A549 (cell line): Measurements from ENCODE around the gene ELAVL1. TPM values are rescaled to one million over a fixed set of nuclear protein-coding genes. Genes with fewer than 3 reads are reported as not detected.

Experiments used
- BHLHE40 ChIP-seq: IDR thresholded peaks from 2 replicates; pipeline ENCODE4 v1.6.1; 2012; ENCODE audit warnings: low read depth, low read length, inconsistent platforms
- CBX2 ChIP-seq: fragments of 200-600 bp; sonication (generic); IDR thresholded peaks from 2 replicates; pipeline ENCODE4 v1.6.1; 2016; ENCODE audit warnings: low read depth, mild to moderate bottlenecking, borderline replicate concordance
- CEBPB ChIP-seq, 2 experiments: fragments of >200 bp in 1 of 2; sonication (Bioruptor Twin) in 1 of 2; formaldehyde crosslinking in 1 of 2; IDR thresholded peaks; 2 replicates each; pipeline ENCODE4 v1.6.1; 2012 to 2016
- CHD4 ChIP-seq: fragments of 200-600 bp; sonication (generic); IDR thresholded peaks from 2 replicates; pipeline ENCODE4 v1.6.1; 2016; ENCODE audit warnings: antibody characterized with exemption, mild to moderate bottlenecking, borderline replicate concordance
- E2F6 ChIP-seq: IDR thresholded peaks from 2 replicates; pipeline ENCODE4 v1.6.1; 2012; ENCODE audit warnings: low read depth, borderline replicate concordance
- FOSB ChIP-seq: fragments of 250-450 bp; sonication (Bioruptor Pico); IDR thresholded peaks from 2 replicates; pipeline ENCODE4 v1.5.0; 2020; ENCODE audit warnings: mild to moderate bottlenecking, moderate library complexity
- FOSL2 ChIP-seq, 2 experiments: fragments of 450-650 bp in 1 of 2; fragments of >200 bp in 1 of 2; sonication (Bioruptor Twin) in 1 of 2; formaldehyde crosslinking; IDR thresholded peaks; 2 replicates each; pipeline versions ENCODE4 v1.5.0 to v1.6.1; 2016 to 2020; ENCODE audit warnings: mild to moderate bottlenecking in 1 of 2, moderate library complexity in 1 of 2
- GATA3 ChIP-seq: IDR thresholded peaks from 2 replicates; pipeline ENCODE4 v1.6.1; 2012; ENCODE audit warnings: borderline replicate concordance
- HEYL ChIP-seq: fragments of 250-450 bp; sonication (Bioruptor Pico); IDR thresholded peaks from 2 replicates; pipeline ENCODE4 v1.8.0; 2021; ENCODE audit warnings: mild to moderate bottlenecking, moderate library complexity
- HOXA7 ChIP-seq: fragments of 250-450 bp; sonication (Bioruptor Pico); IDR thresholded peaks from 2 replicates; pipeline ENCODE4 v1.5.0; 2020; ENCODE audit warnings: mild to moderate bottlenecking, moderate library complexity
- HOXB13 ChIP-seq: fragments of 250-450 bp; sonication (Bioruptor Pico); IDR thresholded peaks from 2 replicates; pipeline ENCODE4 v1.5.0; 2020; ENCODE audit warnings: low read depth, mild to moderate bottlenecking, moderate library complexity
- JUNB ChIP-seq: fragments of >200 bp; sonication (Bioruptor Twin); formaldehyde crosslinking; IDR thresholded peaks from 2 replicates; pipeline ENCODE4 v1.6.1; 2016
- KDM1A ChIP-seq: fragments of 200-600 bp; sonication (generic); IDR thresholded peaks from 2 replicates; pipeline ENCODE4 v1.6.1; 2016; ENCODE audit warnings: low read depth, mild to moderate bottlenecking
- KDM5A ChIP-seq: fragments of 200-600 bp; sonication (generic); IDR thresholded peaks from 2 replicates; pipeline ENCODE4 v1.6.1; 2016; ENCODE audit warnings: antibody characterized with exemption, mild to moderate bottlenecking
- MAFK ChIP-seq: fragments of 450-650 bp; IDR thresholded peaks from 2 replicates; pipeline ENCODE4 v1.6.1; 2014; ENCODE audit not compliant: partially characterized antibody
- NR3C1 ChIP-seq: fragments of >200 bp; sonication (Bioruptor Twin); formaldehyde crosslinking; IDR thresholded peaks from 3 replicates; pipeline ENCODE4 v1.6.1; 2017
- PHF8 ChIP-seq: fragments of 200-600 bp; sonication (generic); IDR thresholded peaks from 2 replicates; pipeline ENCODE4 v1.6.1; 2016; ENCODE audit warnings: low read depth, mild to moderate bottlenecking, antibody characterized with exemption, moderate library complexity, borderline replicate concordance
- RARB ChIP-seq: fragments of 250-450 bp; sonication (Bioruptor Pico); IDR thresholded peaks from 2 replicates; pipeline ENCODE4 v1.8.0; 2021; ENCODE audit warnings: mild to moderate bottlenecking, moderate library complexity
- REST ChIP-seq: fragments of 200-600 bp; sonication (generic); IDR thresholded peaks from 2 replicates; pipeline ENCODE4 v1.6.1; 2016; ENCODE audit warnings: antibody characterized with exemption, mild to moderate bottlenecking, moderate library complexity
- RFX5 ChIP-seq: fragments of 450-650 bp; IDR thresholded peaks from 2 replicates; pipeline ENCODE4 v1.7.1; 2014; ENCODE audit warnings: antibody characterized with exemption, mild to moderate bottlenecking, moderate library complexity
- SMC3 ChIP-seq: fragments of >200 bp; sonication (Bioruptor Twin); formaldehyde crosslinking; IDR thresholded peaks from 3 replicates; pipeline ENCODE4 v1.6.1; 2018; ENCODE audit warnings: inconsistent platforms
- SREBF2 ChIP-seq: fragments of 450-650 bp; IDR thresholded peaks from 2 replicates; pipeline ENCODE4 v1.6.1; 2014; ENCODE audit warnings: mild to moderate bottlenecking, moderate library complexity
- TFCP2L1 ChIP-seq: fragments of 250-450 bp; sonication (Bioruptor Pico); IDR thresholded peaks from 2 replicates; pipeline ENCODE4 v1.5.0; 2021; ENCODE audit warnings: mild to moderate bottlenecking
- TP53 ChIP-seq: fragments of 250-450 bp; sonication (Bioruptor Pico); IDR thresholded peaks from 2 replicates; pipeline ENCODE4 v1.5.0; 2021; ENCODE audit warnings: mild to moderate bottlenecking, moderate library complexity
- ZC3H11A ChIP-seq: fragments of 450-650 bp; IDR thresholded peaks from 2 replicates; pipeline ENCODE4 v1.6.1; 2014; ENCODE audit warnings: antibody characterized with exemption, mild to moderate bottlenecking
- ZFP36 ChIP-seq: fragments of 450-650 bp; IDR thresholded peaks from 2 replicates; pipeline ENCODE4 v1.6.1; 2014; ENCODE audit warnings: borderline replicate concordance; ENCODE audit not compliant: partially characterized antibody
- polyA plus RNA-seq, 4 experiments: library from polyadenylated mRNA; depleted of rRNA in 3 of 4; stranded (reverse); fragments of >200 nt; fragmentation: RNase III in 1 of 4; extraction: RNeasy Plus Mini Kit Qiagen cat#74134 plus additional on column Dnase treatment in 1 of 4; gene quantifications; 2 replicates in 3 of 4; 3 replicates in 1 of 4; pipeline ENCODE4 v1.2.3, GENCODE V29; 2011 to 2017
- TF ChIP-seq, protein P1 (sequence below): fragments of 250-450 bp; sonication (Bioruptor Pico); IDR thresholded peaks from 2 replicates; pipeline ENCODE4 v1.5.0; 2021; ENCODE audit warnings: mild to moderate bottlenecking, moderate library complexity, borderline replicate concordance
- TF ChIP-seq, protein P2 (sequence below): fragments of 250-450 bp; sonication (Bioruptor Pico); IDR thresholded peaks from 2 replicates; pipeline ENCODE4 v1.5.0; 2020; ENCODE audit warnings: low read depth, mild to moderate bottlenecking, moderate library complexity
- TF ChIP-seq, protein P3 (sequence below): fragments of >200 bp; sonication (Bioruptor Twin); formaldehyde crosslinking; IDR thresholded peaks from 3 replicates; pipeline ENCODE4 v1.6.1; 2016

Gene ELAVL1
- polyA plus RNA-seq, 2 of the 4 experiments (the other 2 are of a cell fraction) = 39.3 to 55.6 TPM

- no peak for TF ChIP-seq REST
- no peak for TF ChIP-seq HOXB13 (CRISPR knock-in tag)
- no peak for TF ChIP-seq ZC3H11A
- no peak for TF ChIP-seq SREBF2
- TF ChIP-seq HEYL (CRISPR knock-in tag) = no peak
- TF ChIP-seq PHF8 = no peak
- no peak for TF ChIP-seq NR3C1
- TF ChIP-seq, protein P1, sequence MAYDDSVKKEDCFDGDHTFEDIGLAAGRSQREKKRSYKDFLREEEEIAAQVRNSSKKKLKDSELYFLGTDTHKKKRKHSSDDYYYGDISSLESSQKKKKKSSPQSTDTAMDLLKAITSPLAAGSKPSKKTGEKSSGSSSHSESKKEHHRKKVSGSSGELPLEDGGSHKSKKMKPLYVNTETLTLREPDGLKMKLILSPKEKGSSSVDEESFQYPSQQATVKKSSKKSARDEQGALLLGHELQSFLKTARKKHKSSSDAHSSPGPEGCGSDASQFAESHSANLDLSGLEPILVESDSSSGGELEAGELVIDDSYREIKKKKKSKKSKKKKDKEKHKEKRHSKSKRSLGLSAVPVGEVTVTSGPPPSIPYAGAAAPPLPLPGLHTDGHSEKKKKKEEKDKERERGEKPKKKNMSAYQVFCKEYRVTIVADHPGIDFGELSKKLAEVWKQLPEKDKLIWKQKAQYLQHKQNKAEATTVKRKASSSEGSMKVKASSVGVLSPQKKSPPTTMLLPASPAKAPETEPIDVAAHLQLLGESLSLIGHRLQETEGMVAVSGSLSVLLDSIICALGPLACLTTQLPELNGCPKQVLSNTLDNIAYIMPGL (CRISPR knock-in tag) = no peak
- no peak for TF ChIP-seq KDM5A
- no peak for TF ChIP-seq CEBPB (IDR thresholded peaks at IDR 0.05)
- no peak for TF ChIP-seq TP53 (CRISPR knock-in tag)
- no peak for TF ChIP-seq CHD4
- no peak for TF ChIP-seq RFX5
- TF ChIP-seq JUNB = no peak
- no peak for TF ChIP-seq ZFP36
- TF ChIP-seq CBX2 = no peak
- TF ChIP-seq, protein P2, sequence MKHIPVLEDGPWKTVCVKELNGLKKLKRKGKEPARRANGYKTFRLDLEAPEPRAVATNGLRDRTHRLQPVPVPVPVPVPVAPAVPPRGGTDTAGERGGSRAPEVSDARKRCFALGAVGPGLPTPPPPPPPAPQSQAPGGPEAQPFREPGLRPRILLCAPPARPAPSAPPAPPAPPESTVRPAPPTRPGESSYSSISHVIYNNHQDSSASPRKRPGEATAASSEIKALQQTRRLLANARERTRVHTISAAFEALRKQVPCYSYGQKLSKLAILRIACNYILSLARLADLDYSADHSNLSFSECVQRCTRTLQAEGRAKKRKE (CRISPR knock-in tag) = 0 out of 2 replicates have a peak, but pooled peaks have one; percentile 68
- TF ChIP-seq E2F6 = peak; percentile 93
- peak; percentile 58 for TF ChIP-seq SMC3
- TF ChIP-seq HOXA7 = no peak
- TF ChIP-seq FOSL2 (IDR thresholded peaks at IDR 0.05) = no peak
- TF ChIP-seq FOSL2 (CRISPR knock-in tag; IDR thresholded peaks at IDR 0.05) = no peak
- TF ChIP-seq FOSB (CRISPR knock-in tag) = no peak
- TF ChIP-seq, protein P3, sequence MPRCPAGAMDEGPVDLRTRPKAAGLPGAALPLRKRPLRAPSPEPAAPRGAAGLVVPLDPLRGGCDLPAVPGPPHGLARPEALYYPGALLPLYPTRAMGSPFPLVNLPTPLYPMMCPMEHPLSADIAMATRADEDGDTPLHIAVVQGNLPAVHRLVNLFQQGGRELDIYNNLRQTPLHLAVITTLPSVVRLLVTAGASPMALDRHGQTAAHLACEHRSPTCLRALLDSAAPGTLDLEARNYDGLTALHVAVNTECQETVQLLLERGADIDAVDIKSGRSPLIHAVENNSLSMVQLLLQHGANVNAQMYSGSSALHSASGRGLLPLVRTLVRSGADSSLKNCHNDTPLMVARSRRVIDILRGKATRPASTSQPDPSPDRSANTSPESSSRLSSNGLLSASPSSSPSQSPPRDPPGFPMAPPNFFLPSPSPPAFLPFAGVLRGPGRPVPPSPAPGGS = no peak
- no peak for TF ChIP-seq GATA3
- TF ChIP-seq KDM1A = no peak
- TF ChIP-seq TFCP2L1 = no peak
- TF ChIP-seq BHLHE40 = no peak
- TF ChIP-seq MAFK = no peak
- TF ChIP-seq RARB (CRISPR knock-in tag) = no peak
Measured at GRCh38 chr19:7925171-7925851, 80.1 kb downstream of the ELAVL1 start (continued).
